Right atrium auricular region (tissue), 2 donors: Measurements from ENCODE around the gene AFTPH. TPM values are rescaled to one million over a fixed set of nuclear protein-coding genes. Genes with fewer than 3 reads are reported as not detected.

Experiments used
- DNase-seq: peaks from one replicate; pipeline ENCODE4 v3.0.0-alpha.2; 2019; ENCODE audit warnings: low spot score
- H3K27ac ChIP-seq, 2 donors: fragments of 200-600 bp; sonication (generic); 1 replicate in 1 of 2; 2 replicates in 1 of 2; pipeline ENCODE4 v1.5.1; 2016 to 2019
- H3K27me3 ChIP-seq, 2 donors: fragments of 200-600 bp; sonication (generic); one replicate each; pipeline versions ENCODE4 v1.5.1 to v1.6.0; 2017 to 2019
- H3K36me3 ChIP-seq: fragments of 200-600 bp; sonication (generic); one replicate; pipeline ENCODE4 v1.5.1; 2016
- H3K4me1 ChIP-seq, 2 donors: fragments of 200-600 bp; sonication (generic); one replicate each; pipeline versions ENCODE4 v1.5.1 to v1.6.0; 2017 to 2019
- H3K4me3 ChIP-seq, 2 donors: fragments of 200-600 bp; sonication (generic); 1 replicate in 1 of 2; 2 replicates in 1 of 2; pipeline ENCODE4 v1.5.1; 2017 to 2019; ENCODE audit warnings: mild to moderate bottlenecking in 1 of 2, moderate library complexity in 1 of 2
- H3K9me3 ChIP-seq, 2 donors: fragments of 200-600 bp; sonication (generic); one replicate each; pipeline ENCODE4 v1.5.1; 2019
- total RNA-seq, 2 donors: library from RNA; depleted of rRNA; stranded (reverse); fragments of >200 nt; gene quantifications; one replicate each; pipeline ENCODE4 v1.1.0, GENCODE V29; 2016
- TF ChIP-seq, protein P1 (sequence below), 2 donors: fragments of 200-600 bp; sonication (generic); IDR thresholded peaks; one replicate each; pipeline ENCODE4 v1.5.1; 2019; ENCODE audit warnings: antibody characterized with exemption in 2 of 2

Gene AFTPH
- total RNA-seq, 2 donors from 2014 or later = 14.5 to 17.4 TPM

DNA sequence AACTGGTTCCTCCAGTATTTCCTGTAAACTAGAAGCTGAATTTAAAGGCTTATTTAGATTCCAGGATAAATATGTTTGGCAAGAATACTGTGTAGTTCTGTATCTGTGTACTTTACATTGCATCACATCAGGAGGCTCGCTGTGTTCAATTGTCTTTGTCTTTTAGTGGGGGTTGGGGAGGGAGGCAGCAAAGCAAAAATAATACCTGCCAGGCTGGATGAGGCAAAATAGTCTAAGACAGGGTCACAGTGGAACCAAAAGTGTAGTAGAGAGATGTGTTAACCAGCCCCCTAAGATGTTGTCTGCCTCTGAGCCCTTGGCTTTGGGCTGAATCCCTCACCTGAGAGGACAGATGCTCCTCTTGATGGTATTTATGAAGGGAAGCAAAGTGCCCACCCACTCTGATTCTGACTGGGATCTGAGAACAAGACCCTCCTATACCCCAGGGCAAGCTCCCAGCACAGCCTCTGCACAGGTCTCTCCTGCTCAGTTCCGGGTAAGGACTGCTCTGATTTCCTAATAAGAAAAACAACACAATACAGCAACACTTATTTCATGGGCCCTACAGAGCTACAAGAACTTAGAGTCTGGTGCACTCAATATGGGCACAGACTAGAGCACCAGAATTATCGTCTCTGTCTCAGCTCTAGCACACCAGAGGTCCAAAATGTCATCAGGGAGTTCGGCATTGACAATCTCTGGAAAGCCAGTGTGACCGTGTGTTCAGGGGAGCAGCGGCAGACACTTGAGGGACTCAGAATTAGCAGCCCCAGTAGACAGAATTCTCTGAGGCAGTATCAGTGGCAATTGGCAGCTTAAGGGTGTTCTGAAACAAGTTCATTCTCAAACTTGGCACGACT is 7.2 kb upstream of the AFTPH start:
- DNase-seq = no peak
- H3K27ac ChIP-seq = no peak overlapping the region
- H3K36me3 ChIP-seq = no peaks in the 10 kb centered on the region
- H3K4me1 ChIP-seq = no peaks in the 10 kb centered on the region
- no peaks in the 10 kb centered on the region for H3K9me3 ChIP-seq
- no peaks in the 10 kb centered on the region for H3K27me3 ChIP-seq
- TF ChIP-seq, protein P1, sequence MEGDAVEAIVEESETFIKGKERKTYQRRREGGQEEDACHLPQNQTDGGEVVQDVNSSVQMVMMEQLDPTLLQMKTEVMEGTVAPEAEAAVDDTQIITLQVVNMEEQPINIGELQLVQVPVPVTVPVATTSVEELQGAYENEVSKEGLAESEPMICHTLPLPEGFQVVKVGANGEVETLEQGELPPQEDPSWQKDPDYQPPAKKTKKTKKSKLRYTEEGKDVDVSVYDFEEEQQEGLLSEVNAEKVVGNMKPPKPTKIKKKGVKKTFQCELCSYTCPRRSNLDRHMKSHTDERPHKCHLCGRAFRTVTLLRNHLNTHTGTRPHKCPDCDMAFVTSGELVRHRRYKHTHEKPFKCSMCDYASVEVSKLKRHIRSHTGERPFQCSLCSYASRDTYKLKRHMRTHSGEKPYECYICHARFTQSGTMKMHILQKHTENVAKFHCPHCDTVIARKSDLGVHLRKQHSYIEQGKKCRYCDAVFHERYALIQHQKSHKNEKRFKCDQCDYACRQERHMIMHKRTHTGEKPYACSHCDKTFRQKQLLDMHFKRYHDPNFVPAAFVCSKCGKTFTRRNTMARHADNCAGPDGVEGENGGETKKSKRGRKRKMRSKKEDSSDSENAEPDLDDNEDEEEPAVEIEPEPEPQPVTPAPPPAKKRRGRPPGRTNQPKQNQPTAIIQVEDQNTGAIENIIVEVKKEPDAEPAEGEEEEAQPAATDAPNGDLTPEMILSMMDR (IDR thresholded peaks at IDR 0.05) = no peak
- no peak overlapping the region for H3K4me3 ChIP-seq

DNA sequence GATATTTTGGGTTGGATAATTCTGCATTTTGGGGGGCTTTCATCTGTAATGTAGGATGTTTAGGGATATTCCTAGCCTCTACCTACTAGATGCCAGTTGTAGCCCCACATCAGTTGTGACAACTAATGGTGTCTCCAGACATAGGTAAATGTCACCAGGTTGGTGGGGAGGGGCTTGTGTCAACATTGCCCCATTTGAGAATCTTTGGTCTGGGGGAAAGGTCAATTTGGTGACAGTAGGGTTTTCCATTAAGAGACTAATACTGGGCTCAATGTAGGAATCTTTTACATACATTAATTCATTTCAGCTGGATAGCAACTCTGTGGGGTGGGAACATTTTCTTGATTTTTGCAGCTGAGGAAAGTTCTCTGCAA is 6.6 kb upstream of the AFTPH start:
- no peaks in the 10 kb centered on the region for H3K27me3 ChIP-seq
- TF ChIP-seq, protein P1 (IDR thresholded peaks at IDR 0.05) = no peak
- H3K4me3 ChIP-seq = no peak overlapping the region
- no peak overlapping the region for H3K27ac ChIP-seq
- no peaks in the 10 kb centered on the region for H3K4me1 ChIP-seq
- H3K36me3 ChIP-seq = no peaks in the 10 kb centered on the region
- no peaks in the 10 kb centered on the region for H3K9me3 ChIP-seq
- DNase-seq = no peak

DNA sequence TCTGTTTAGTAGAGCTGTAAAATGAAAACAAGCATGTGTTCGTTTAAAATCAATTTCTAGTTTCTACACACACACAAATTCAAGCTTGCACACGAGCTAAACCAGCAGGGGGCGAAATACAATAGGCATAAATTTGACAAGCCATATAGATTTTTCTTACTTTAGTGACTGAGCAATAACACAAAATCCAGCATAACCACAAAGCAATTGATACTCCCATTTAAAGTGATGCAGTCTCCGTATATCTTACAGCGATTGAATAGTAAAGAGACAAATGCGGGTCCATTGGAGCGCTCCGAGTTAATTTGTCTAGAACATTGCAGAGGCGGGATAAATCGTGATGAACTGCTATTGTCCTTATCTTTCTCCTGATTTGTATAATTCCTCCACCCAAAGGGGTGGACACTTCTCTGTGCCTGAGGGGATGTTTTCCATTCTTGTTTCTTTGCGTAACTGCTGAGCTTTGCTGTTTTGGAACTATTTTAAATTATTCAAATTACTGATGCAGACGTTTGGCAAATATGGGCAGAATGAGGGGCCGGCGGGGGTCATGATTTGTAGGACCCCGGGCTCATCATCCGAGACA is 1.2 kb upstream of the AFTPH start:
- DNase-seq = no peak
- Histone ChIP-seq H3K27me3 (no peaks in the 10 kb centered on the region), H3K36me3 (no peaks in the 10 kb centered on the region), H3K4me1 (peaks cover 0 to 27% of the 10 kb centered on the region in 2 donors), H3K27ac (peak overlapping the region; percentile 97), H3K4me3 (peak overlapping the region; percentile 95 to 98), H3K9me3 (no peaks in the 10 kb centered on the region)
- TF ChIP-seq, protein P1 (IDR thresholded peaks at IDR 0.05) = peak; percentile 73 to 87

DNA sequence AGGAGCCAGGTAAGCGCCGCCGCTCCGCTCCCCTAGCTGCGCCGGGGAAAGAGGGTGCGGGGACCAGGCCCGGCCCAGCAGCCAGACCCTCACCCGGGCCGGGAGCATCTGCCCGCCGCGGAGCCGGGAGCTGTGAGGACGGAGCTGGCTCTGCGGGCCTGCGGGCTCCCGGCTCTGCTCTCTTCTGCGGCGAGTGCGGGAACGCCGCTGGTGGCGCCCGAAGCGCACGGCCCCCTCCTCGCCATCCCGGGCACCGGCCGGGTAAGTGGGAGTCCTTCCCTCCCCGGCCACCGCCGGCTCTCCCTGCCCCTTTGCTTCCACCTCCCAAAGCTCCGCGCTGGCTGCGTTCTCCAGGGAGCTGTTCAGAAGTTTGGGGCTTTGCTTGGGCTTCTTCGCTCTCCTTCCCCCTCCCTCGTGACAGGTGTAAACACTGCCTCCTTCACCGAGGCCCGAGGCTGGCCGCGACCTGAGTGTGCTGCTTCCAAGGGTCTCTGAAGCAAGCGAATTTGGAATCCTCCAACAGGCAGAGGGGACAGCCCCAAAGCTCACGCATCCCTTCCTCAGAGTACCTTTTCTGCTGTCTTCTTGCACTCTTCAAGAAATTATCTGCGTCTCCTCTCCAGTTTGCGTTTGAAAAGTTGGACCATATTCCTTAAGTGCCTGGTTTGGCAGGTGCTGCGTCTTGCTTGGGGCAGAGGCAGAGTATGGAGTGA is 632 bp downstream of the AFTPH start:
- TF ChIP-seq, protein P1 (IDR thresholded peaks at IDR 0.05) = no peak
- no peak for DNase-seq
- Histone ChIP-seq H3K4me3 (peak overlapping the region; percentile 95 to 98), H3K27me3 (no peaks in the 10 kb centered on the region), H3K27ac (peak overlapping the region; percentile 97), H3K9me3 (no peaks in the 10 kb centered on the region), H3K36me3 (no peaks in the 10 kb centered on the region), H3K4me1 (peaks cover 0 to 33% of the 10 kb centered on the region in 2 donors)

DNA sequence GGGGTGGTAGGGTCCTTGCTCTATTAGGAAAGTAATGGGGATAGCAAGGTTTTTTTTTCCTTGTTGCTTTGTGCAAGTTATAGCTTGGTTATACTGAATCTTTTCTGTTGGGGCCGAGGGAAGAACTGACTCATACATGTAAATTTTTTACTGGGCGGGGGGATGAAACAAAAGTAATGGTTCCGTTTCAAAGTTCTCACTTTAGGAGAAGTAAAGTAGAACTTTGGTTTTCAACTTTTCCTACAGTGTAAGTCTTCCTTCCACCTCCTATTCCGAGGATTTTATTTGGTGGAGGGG is 1.1 kb downstream of the AFTPH start:
- H3K4me1 ChIP-seq = peaks cover 0 to 33% of the 10 kb centered on the region in 2 donors

More for the DNA sequence above, 1.1 kb downstream of the AFTPH start:
- H3K4me3 ChIP-seq = peak overlapping the region; percentile 95 to 98
- no peaks in the 10 kb centered on the region for H3K27me3 ChIP-seq
- H3K36me3 ChIP-seq = no peaks in the 10 kb centered on the region
- H3K9me3 ChIP-seq = no peaks in the 10 kb centered on the region
- TF ChIP-seq, protein P1 (IDR thresholded peaks at IDR 0.05) = no peak
- peak overlapping the region; percentile 97 for H3K27ac ChIP-seq
- no peak for DNase-seq
